IPS-20b (cell line): Measurements from ENCODE around the gene RNF41.

Source experiments
- H3K27ac ChIP-seq: one replicate; pipeline ENCODE4 v1.5.1; 2013; ENCODE audit warnings: low read length
- H3K27me3 ChIP-seq: 2 replicates; pipeline ENCODE4 v1.6.1; 2013; ENCODE audit warnings: mild to moderate bottlenecking, low read length, inconsistent platforms; ENCODE audit not compliant: insufficient read depth
- H3K36me3 ChIP-seq: 2 replicates; pipeline ENCODE4 v1.6.1; 2013; ENCODE audit warnings: low read depth, mild to moderate bottlenecking, inconsistent platforms, low read length, moderate library complexity; ENCODE audit not compliant: insufficient read depth
- H3K4me1 ChIP-seq: 2 replicates; pipeline ENCODE4 v1.6.1; 2013; ENCODE audit warnings: mild to moderate bottlenecking, control low read depth, inconsistent platforms, low read length, moderate library complexity; ENCODE audit not compliant: insufficient read depth
- H3K4me3 ChIP-seq: 2 replicates; pipeline ENCODE4 v1.5.1; 2013; ENCODE audit warnings: mild to moderate bottlenecking, low read length, inconsistent platforms
- H3K9ac ChIP-seq: 2 replicates; pipeline ENCODE4 v1.6.1; 2013; ENCODE audit warnings: low read depth, mild to moderate bottlenecking, inconsistent platforms, low read length, moderate library complexity
- H3K9me3 ChIP-seq: 2 replicates; pipeline ENCODE4 v1.6.1; 2013; ENCODE audit warnings: mild to moderate bottlenecking, low read depth, low read length, inconsistent platforms; ENCODE audit not compliant: insufficient read depth

The RNF41 gene

GRCh38 chr12:56189099-56189917 is 32.4 kb downstream of the RNF41 start, which contains the start of gene SMARCC2:
Gene SMARCC2, minus strand, starts transcription at chr12:56189483. Its CDS starts 22 bp downstream, at chr12:56189461.
- Histone ChIP-seq H3K27ac (peak within 1 kb of the TSS; percentile 96), H3K4me1 (peaks cover 12% of the 10 kb centered on the region; the same call in 1 of the 2 replicates), H3K27me3 (no peaks in the 10 kb centered on the region), H3K4me3 (peak within 1 kb of the TSS; percentile 98), H3K9ac (peak within 1 kb of the TSS; percentile 98), H3K9me3 (no peaks in the 10 kb centered on the region), H3K36me3 (peaks cover 33% of the 10 kb centered on the region)

- peaks cover 12% of the 10 kb centered on the region; the same call in 1 of the 2 replicates for H3K4me1 ChIP-seq
- H3K4me3 ChIP-seq: peak overlapping the region; percentile 94
- H3K36me3 ChIP-seq: peaks cover 39% of the 10 kb centered on the region
- H3K9ac ChIP-seq: peak overlapping the region; percentile 94
- H3K9me3 ChIP-seq: no peaks in the 10 kb centered on the region
- H3K27ac ChIP-seq: peak overlapping the region; percentile 36
- no peaks in the 10 kb centered on the region for H3K27me3 ChIP-seq
These were observed 33.0 kb downstream of the RNF41 start for GRCh38 chr12:56188778-56189098.

DNA sequence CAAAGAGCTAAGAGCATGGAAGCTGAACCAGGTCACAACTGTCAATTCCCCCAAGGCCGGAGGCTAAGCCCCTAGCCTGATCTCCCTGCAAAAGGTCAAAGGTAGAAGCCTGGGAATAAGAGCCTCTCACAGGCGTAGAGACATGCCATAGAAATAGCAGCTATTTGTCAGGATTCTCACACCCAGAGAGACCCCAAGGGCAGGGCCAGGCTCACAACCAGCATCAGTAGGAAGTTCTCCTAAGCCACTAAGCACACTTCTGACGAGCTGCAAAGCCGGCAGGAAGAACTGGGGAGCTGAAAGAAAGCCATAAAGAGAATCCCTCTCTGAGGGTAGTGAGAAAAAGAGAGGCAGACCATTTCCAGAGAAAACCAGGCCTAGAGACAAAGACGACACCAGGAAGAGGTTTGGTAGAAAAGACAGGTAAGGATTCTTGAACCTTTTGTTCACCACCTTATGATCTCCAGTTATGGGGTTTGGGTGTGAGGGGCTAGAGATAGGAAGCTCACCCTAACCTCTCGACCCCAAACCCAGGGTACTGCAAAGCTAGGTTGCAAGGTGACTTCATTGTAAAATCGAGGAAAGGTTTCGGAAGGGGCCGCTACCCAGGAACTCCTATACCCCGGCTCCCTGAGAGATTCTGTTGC is 33.5 kb downstream of the RNF41 start:
- Histone ChIP-seq H3K9me3 (no peaks in the 10 kb centered on the region), H3K4me3 (peak overlapping the region; percentile 94), H3K4me1 (peaks cover 12% of the 10 kb centered on the region; the same call in 1 of the 2 replicates), H3K27ac (peak overlapping the region; percentile 36), H3K36me3 (peaks cover 44% of the 10 kb centered on the region), H3K27me3 (no peaks in the 10 kb centered on the region), H3K9ac (peak overlapping the region; percentile 94)

DNA sequence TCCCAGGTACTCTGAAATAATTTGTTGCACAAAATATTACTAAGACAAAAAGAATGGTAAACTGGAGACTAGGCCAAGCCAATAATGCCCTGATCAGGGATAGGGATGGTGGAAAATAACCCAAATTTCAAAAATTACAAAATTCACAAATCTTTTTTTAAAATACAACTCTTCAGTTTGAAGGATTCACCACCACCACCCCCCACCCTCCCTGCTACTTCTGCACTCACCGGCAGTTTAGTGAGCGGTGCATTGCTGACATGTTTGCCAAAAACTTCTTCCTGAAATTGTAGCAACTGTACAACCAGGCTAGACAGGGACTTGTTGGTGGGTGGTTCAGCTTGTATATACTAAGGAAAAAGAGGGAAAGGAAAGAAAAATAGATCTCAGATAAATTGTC is 34.8 kb downstream of the RNF41 start:
- Histone ChIP-seq H3K36me3 (peaks cover 56% of the 10 kb centered on the region), H3K4me1 (peaks cover 12% of the 10 kb centered on the region; the same call in 1 of the 2 replicates), H3K9ac (peak overlapping the region; percentile 94; the same call in 1 of the 2 replicates), H3K27ac (no peak overlapping the region), H3K4me3 (no peak overlapping the region), H3K27me3 (no peaks in the 10 kb centered on the region), H3K9me3 (no peaks in the 10 kb centered on the region)

GRCh38 chr12:56178347-56178746 is 43.4 kb downstream of the RNF41 start:
- Histone ChIP-seq H3K36me3 (peaks cover 88% of the 10 kb centered on the region), H3K27me3 (no peaks in the 10 kb centered on the region), H3K9me3 (no peaks in the 10 kb centered on the region), H3K27ac (no peak overlapping the region), H3K4me1 (no peaks in the 10 kb centered on the region), H3K4me3 (no peak overlapping the region), H3K9ac (no peak overlapping the region)

DNA sequence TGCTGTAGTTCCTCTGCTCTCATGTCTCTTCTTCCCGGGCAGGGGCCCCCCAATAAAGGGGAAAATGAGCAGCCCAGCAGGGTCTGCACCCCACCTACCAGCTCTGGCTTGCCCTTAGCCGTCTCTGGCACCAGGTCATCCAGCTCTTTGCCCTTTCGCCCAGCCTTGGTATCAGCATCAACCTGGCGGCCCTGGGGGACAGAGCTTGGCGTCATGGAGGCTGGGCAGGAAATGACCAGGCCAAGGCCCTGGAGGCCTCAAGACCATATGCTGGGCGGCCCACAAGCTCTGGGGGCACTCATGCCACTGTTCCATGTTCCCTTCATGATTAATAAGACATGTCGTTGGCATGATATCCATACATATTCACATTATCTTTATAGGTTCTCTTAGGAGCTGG is 48.9 kb downstream of the RNF41 start:
- no peak overlapping the region for H3K4me3 ChIP-seq
- no peaks in the 10 kb centered on the region for H3K4me1 ChIP-seq
- no peaks in the 10 kb centered on the region for H3K9me3 ChIP-seq
- no peak overlapping the region for H3K27ac ChIP-seq
- peaks cover 96% of the 10 kb centered on the region for H3K36me3 ChIP-seq
- H3K9ac ChIP-seq: no peak overlapping the region
- H3K27me3 ChIP-seq: no peaks in the 10 kb centered on the region

DNA sequence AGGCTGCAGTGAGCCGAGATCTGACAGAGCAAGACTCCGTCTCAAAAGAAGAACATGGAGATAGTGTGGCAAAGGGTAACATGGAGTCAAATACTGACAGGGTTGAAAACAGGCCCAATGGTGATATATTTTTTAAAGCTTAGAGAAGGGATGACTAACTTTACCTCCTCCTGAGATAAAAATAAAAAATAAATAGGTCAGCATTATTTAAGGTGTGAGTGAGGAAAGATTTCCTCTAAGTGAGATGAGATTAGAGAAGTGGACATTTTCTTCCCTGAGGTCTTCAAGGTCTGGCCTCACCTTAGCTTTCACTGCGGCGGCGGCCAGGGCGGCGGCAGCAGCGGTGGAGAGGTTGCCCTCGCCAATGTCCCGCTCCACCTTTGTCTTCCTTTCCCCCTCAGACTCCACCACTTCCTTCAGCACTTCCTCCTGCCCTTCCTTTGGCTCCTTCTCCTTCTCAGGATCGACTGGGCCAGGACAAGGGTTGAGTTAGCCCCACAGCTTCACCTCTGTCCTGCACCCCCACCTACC is 52.4 kb downstream of the RNF41 start:
- no peaks in the 10 kb centered on the region for H3K9me3 ChIP-seq
- no peak overlapping the region for H3K27ac ChIP-seq
- H3K4me1 ChIP-seq: no peaks in the 10 kb centered on the region
- H3K9ac ChIP-seq: no peak overlapping the region
- H3K36me3 ChIP-seq: peaks cover 100% of the 10 kb centered on the region
- no peaks in the 10 kb centered on the region for H3K27me3 ChIP-seq
- H3K4me3 ChIP-seq: no peak overlapping the region

DNA sequence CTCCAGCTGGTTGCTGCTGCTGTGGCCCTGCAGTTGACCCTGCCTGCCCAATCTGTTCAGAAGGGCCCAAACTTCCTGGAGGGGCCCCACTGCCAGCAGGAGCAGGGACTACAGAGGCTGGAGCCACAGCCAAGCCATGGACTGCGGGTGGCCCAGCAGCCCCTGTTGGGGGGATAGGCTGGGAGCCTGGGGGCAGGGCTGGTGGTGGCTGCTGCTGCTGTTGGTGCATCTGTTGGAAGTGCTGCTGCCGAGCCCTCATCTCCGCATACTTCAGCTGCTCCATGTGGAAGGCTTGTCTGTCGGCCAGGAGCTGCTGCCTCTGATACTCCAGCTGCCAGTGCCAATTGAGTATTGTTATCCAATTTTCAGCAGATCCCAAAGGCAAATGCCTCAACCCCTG is 56.4 kb downstream of the RNF41 start:
- H3K9me3 ChIP-seq: no peaks in the 10 kb centered on the region

DNA sequence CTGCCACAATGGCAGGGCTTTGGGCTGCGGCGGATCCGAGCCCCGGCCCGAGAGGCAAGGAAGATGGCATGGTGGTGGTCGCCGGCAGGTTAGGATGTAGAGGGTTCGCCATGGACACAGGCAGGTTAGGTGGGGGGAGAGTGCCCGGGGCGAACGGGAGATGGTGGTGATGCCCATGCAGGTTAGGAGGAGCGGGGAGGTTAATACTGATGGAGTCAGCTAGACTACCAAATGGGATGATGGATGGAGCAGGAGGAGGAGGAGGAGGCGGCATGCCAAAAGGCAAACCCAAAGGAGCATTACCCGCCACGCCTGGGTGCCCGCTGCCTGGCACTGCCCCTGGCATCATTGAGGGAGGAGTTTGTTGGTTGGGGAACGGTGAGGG is 57.4 kb downstream of the RNF41 start:
- Histone ChIP-seq H3K4me1 (peaks cover 23% of the 10 kb centered on the region), H3K9ac (no peak overlapping the region), H3K9me3 (no peaks in the 10 kb centered on the region), H3K27ac (no peak overlapping the region), H3K4me3 (no peak overlapping the region), H3K27me3 (no peaks in the 10 kb centered on the region), H3K36me3 (peaks cover 99% of the 10 kb centered on the region)

More for the DNA sequence above, 56.4 kb downstream of the RNF41 start:
- H3K27me3 ChIP-seq: no peaks in the 10 kb centered on the region
- no peak overlapping the region for H3K9ac ChIP-seq
- no peak overlapping the region for H3K27ac ChIP-seq
- H3K4me3 ChIP-seq: no peak overlapping the region
- peaks cover 99% of the 10 kb centered on the region for H3K36me3 ChIP-seq
- H3K4me1 ChIP-seq: peaks cover 14% of the 10 kb centered on the region

DNA sequence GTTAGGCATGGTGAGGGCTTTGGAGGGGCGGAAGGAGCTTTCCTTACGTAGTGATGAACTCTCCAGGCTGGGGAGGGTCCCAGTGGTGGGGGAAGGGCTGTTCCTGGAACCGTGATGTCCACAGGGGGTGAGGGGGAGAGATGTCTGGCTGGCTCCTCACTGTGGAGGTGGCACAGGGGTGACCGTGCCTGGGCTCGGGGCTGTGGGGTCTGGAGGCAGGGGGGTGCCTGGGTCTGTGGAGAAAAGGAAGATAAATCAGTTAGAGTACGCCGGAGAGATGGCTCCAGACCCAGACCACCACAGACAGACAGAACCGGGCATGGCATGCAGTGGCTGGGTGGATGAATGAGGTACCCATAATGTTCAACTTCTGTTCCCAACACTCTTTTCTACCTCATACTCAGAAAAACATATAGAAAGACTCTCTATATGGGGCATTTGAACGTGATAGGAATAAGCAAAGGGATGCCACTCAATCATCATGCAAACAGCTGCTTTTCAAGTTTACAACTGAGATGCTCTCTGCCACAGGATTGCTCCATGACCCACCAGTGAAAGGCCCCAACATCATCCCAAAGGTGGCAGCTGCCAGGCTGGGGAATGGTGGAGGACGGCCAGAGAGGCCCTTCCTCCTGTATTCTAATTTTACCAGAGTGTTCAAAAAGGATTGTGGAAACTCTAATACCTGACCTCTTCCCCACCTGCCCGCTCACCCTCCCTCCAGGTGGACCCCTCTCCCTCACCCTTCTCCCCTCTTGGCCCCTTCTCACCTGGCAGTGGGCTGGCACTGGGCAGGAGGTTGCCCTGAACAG is 58.0 kb downstream of the RNF41 start:
- Histone ChIP-seq H3K27ac (no peak overlapping the region), H3K4me1 (peaks cover 23% of the 10 kb centered on the region), H3K27me3 (no peaks in the 10 kb centered on the region), H3K9me3 (no peaks in the 10 kb centered on the region), H3K9ac (no peak overlapping the region), H3K4me3 (no peak overlapping the region), H3K36me3 (peaks cover 96% of the 10 kb centered on the region)

DNA sequence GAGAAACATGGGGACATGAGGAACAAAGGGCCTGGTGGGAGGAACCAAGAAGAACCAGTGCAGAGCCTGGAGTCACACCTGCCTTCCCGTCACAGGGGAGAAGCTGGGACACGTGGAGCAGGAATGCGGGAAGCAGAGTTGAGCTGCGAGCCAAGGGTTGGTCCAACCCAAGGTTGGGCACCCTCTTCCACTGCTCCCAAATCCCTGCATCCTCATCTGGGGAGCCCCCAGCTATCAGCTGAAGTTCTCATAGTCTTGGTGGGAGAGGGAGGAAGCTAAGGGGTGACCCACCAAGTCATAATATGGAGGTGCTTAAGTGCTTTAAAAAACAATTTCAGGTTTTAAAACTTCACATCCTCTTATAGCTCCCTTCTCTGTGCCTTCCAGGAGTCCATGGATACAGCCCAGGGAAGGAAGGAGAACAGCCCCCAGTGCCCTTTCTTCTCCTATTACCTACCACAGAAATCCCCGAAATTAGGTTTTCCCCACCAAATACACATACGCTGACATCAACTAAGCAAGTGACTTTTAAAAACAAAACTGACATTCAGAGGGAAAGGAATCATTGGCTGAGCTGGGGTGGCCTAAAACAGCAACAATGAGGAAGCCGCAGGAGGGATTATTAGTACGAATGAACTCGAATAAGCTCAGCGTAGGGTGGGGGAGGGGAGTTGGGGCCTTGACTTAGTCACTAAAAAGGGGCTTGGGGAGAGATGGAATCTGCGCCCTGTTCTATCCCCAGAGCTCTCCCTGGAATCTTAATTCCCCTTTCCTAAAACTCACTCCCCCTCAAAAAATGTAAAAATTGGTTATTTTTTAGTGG is 59.0 kb downstream of the RNF41 start:
- H3K4me3 ChIP-seq: no peak overlapping the region
- H3K36me3 ChIP-seq: peaks cover 86% of the 10 kb centered on the region
- peaks cover 23% of the 10 kb centered on the region for H3K4me1 ChIP-seq
- H3K9ac ChIP-seq: peak overlapping the region; percentile 20; the same call in 1 of the 2 replicates
- H3K27ac ChIP-seq: no peak overlapping the region
- no peaks in the 10 kb centered on the region for H3K27me3 ChIP-seq
- no peaks in the 10 kb centered on the region for H3K9me3 ChIP-seq
